H1 (cell line): ENCODE data around the gene YBX1.

ENCODE experiments used
- CREB1 ChIP-seq: IDR thresholded peaks from 2 replicates; pipeline ENCODE4 v1.6.1; 2012; ENCODE audit warnings: inconsistent platforms
- POLR2A ChIP-seq, 2 experiments: IDR thresholded peaks; 1 replicate in 1 of 2; 2 replicates in 1 of 2; pipeline ENCODE4 v1.6.1; 2011; ENCODE audit warnings: low read depth in 2 of 2, low read length in 2 of 2, mild to moderate bottlenecking in 2 of 2; ENCODE audit errors: control extremely low read depth in 1 of 2
- POLR2AphosphoS5 ChIP-seq: IDR thresholded peaks from 2 replicates; pipeline ENCODE4 v1.6.1; 2011; ENCODE audit warnings: low read depth, low read length
- USF2 ChIP-seq: IDR thresholded peaks from 2 replicates; pipeline ENCODE4 v1.6.1; 2011; ENCODE audit warnings: low read length, improper control_type of control experiment
- TF ChIP-seq, protein P1 (sequence below), 3 experiments: IDR thresholded peaks; 1 replicate in 2 of 3; 2 replicates in 1 of 3; pipeline versions ENCODE4 v1.5.1 to v1.6.1; 2011; ENCODE audit warnings: low read length in 3 of 3, mild to moderate bottlenecking in 3 of 3, inconsistent platforms in 2 of 3, low read depth in 1 of 3, moderate library complexity in 1 of 3; ENCODE audit not compliant: insufficient read depth in 1 of 3; ENCODE audit errors: control extremely low read depth in 1 of 3
- TF ChIP-seq, protein P2 (sequence below): IDR thresholded peaks from 2 replicates; pipeline ENCODE4 v1.6.1; 2012; ENCODE audit warnings: inconsistent platforms

- TF ChIP-seq POLR2A (IDR thresholded peaks at IDR 0.05; ENCODE audit: control extremely low read depth in 1 of 2, low read depth in 2 of 2, low read length in 2 of 2) (no peak), CREB1 (no peak), POLR2AphosphoS5 (no peak), USF2 (no peak)
- TF ChIP-seq, protein P1, sequence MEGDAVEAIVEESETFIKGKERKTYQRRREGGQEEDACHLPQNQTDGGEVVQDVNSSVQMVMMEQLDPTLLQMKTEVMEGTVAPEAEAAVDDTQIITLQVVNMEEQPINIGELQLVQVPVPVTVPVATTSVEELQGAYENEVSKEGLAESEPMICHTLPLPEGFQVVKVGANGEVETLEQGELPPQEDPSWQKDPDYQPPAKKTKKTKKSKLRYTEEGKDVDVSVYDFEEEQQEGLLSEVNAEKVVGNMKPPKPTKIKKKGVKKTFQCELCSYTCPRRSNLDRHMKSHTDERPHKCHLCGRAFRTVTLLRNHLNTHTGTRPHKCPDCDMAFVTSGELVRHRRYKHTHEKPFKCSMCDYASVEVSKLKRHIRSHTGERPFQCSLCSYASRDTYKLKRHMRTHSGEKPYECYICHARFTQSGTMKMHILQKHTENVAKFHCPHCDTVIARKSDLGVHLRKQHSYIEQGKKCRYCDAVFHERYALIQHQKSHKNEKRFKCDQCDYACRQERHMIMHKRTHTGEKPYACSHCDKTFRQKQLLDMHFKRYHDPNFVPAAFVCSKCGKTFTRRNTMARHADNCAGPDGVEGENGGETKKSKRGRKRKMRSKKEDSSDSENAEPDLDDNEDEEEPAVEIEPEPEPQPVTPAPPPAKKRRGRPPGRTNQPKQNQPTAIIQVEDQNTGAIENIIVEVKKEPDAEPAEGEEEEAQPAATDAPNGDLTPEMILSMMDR (IDR thresholded peaks at IDR 0.05; ENCODE audit: control extremely low read depth in 1 of 3, insufficient read depth in 1 of 3, low read depth in 1 of 3, low read length in 3 of 3) = no peak
- TF ChIP-seq, protein P2, sequence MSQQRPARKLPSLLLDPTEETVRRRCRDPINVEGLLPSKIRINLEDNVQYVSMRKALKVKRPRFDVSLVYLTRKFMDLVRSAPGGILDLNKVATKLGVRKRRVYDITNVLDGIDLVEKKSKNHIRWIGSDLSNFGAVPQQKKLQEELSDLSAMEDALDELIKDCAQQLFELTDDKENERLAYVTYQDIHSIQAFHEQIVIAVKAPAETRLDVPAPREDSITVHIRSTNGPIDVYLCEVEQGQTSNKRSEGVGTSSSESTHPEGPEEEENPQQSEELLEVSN = no peak
Observed at GRCh38 chr1:42742141-42742540, 59.9 kb downstream of the YBX1 start.
